Endothelial cell of umbilical vein (primary cell): ENCODE measurements around the gene SLC2A2.
A peak's percentile ranks its signal among the peaks of the same experiment; 100 is the strongest.

Source experiments
- CTCF ChIP-seq, 2 donors: IDR thresholded peaks; 1 replicate in 1 of 2; 2 replicates in 1 of 2; pipeline ENCODE4 v1.5.1; 2011; ENCODE audit warnings: low read length in 2 of 2, mild to moderate bottlenecking in 2 of 2, moderate library complexity in 2 of 2, control low read depth in 1 of 2, inconsistent platforms in 1 of 2, low read depth in 1 of 2; ENCODE audit not compliant: insufficient read depth in 1 of 2; ENCODE audit errors: extremely low read depth in 1 of 2
- FOS ChIP-seq: IDR thresholded peaks from 2 replicates; pipeline ENCODE4 v1.6.1; 2011; ENCODE audit warnings: mild to moderate bottlenecking, low read length, moderate library complexity, borderline replicate concordance; ENCODE audit not compliant: insufficient read depth
- JUN ChIP-seq: IDR thresholded peaks from 2 replicates; pipeline ENCODE4 v1.6.1; 2011; ENCODE audit warnings: borderline replicate concordance, low read depth; ENCODE audit not compliant: insufficient read length, insufficient read depth
- MAX ChIP-seq: IDR thresholded peaks from 2 replicates; pipeline ENCODE4 v1.6.1; 2011; ENCODE audit not compliant: insufficient read depth, insufficient read length
- POLR2A ChIP-seq: IDR thresholded peaks from 2 replicates; pipeline ENCODE4 v1.6.1; 2012; ENCODE audit warnings: low read depth, mild to moderate bottlenecking, control low read depth, low read length

- peak; percentile 58 to 63 for TF ChIP-seq CTCF (IDR thresholded peaks at IDR 0.05; ENCODE audit: extremely low read depth in 1 of 2, insufficient read depth in 1 of 2, low read depth in 1 of 2, low read length in 2 of 2)
- TF ChIP-seq MAX = no peak
- no peak for TF ChIP-seq POLR2A
- no peak for TF ChIP-seq JUN
- TF ChIP-seq FOS = no peak
Observed at GRCh38 chr3:171049861-171050444, 23.4 kb upstream of the SLC2A2 start.
